IMR-90 (cell line): ENCODE measurements around the gene KIAA0232. TPM values are rescaled to one million over a fixed set of nuclear protein-coding genes. Genes with fewer than 3 reads are reported as not detected.

Experiments
- ATAC-seq: fragments of 200-7000 bp; cut with Tn5 transposase; 2 replicates; pipeline ENCODE4 v1.9.1; 2020; ENCODE audit warnings: low read depth, mild to moderate bottlenecking, moderate library complexity
- BruUV-seq: library from RNA; stranded (reverse); fragments of 400-500 nt; replicated peaks from 2 replicates; lab custom pipeline; 2021; lab: Mats Ljungman, UMichigan
- CTCF ChIA-PET: fragments of 300-600 bp; formaldehyde crosslinking; extraction: SDS; loops from one replicate; lab custom pipeline; 2021; ENCODE audit warnings: antibody characterized with exemption; lab: Yijun Ruan, JAX
- POLR2A ChIA-PET: fragments of 300-600 bp; sonication (Branson Sonifier 250); formaldehyde crosslinking; loops from one replicate; lab custom pipeline; 2022; ENCODE audit warnings: antibody characterized with exemption; ENCODE audit not compliant: unreplicated experiment; lab: Charles Lee
- DNase-seq: peaks from one replicate; pipeline ENCODE4 v3.0.0; 2013
- H2AFZ ChIP-seq: replicated peaks from 2 replicates; pipeline ENCODE3; 2013; ENCODE audit warnings: low read length, mild to moderate bottlenecking; ENCODE audit not compliant: poor library complexity
- H2AK5ac ChIP-seq: 2 replicates; pipeline ENCODE4 v1.6.1; 2013; ENCODE audit warnings: low read depth, low read length, inconsistent platforms
- H2AK9ac ChIP-seq: replicated peaks from 2 replicates; pipeline ENCODE3; 2013; ENCODE audit warnings: mild to moderate bottlenecking, low read depth, low read length, moderate library complexity; ENCODE audit not compliant: poor library complexity
- H2BK120ac ChIP-seq: 2 replicates; pipeline ENCODE4 v1.6.1; 2013; ENCODE audit warnings: low read depth, low read length, inconsistent platforms
- H2BK15ac ChIP-seq: 3 replicates; pipeline ENCODE4 v1.6.1; 2013; ENCODE audit warnings: low read depth, low read length, inconsistent platforms
- H2BK20ac ChIP-seq: 2 replicates; pipeline ENCODE4 v1.6.1; 2013; ENCODE audit warnings: low read depth, mild to moderate bottlenecking, inconsistent platforms, low read length, moderate library complexity
- H2BK5ac ChIP-seq: 2 replicates; pipeline ENCODE4 v1.6.1; 2013; ENCODE audit warnings: mild to moderate bottlenecking, low read depth, low read length, inconsistent platforms; ENCODE audit not compliant: poor library complexity, severe bottlenecking
- H3K14ac ChIP-seq: replicated peaks from 2 replicates; pipeline ENCODE4 v1.6.1; 2013; ENCODE audit warnings: low read depth, low read length, inconsistent platforms
- H3K18ac ChIP-seq: 2 replicates; pipeline ENCODE4 v1.6.1; 2013; ENCODE audit warnings: low read depth, low read length, control low read depth
- H3K23ac ChIP-seq: 2 replicates; pipeline ENCODE4 v1.6.1; 2013; ENCODE audit warnings: low read depth, low read length, inconsistent platforms
- H3K27ac ChIP-seq: 2 replicates; pipeline ENCODE4 v1.5.1; 2013; ENCODE audit warnings: mild to moderate bottlenecking, control low read depth, low read length; ENCODE audit not compliant: insufficient read depth
- H3K27me3 ChIP-seq: 2 replicates; pipeline ENCODE4 v1.6.1; 2013; ENCODE audit warnings: low read length; ENCODE audit not compliant: control insufficient read depth, insufficient read depth
- H3K36me3 ChIP-seq: 2 replicates; pipeline ENCODE4 v1.6.1; 2013; ENCODE audit warnings: low read length, mixed read lengths; ENCODE audit not compliant: control insufficient read depth, insufficient read depth
- H3K4ac ChIP-seq: 2 replicates; pipeline ENCODE4 v1.6.1; 2013; ENCODE audit warnings: low read depth, low read length, inconsistent platforms
- H3K4me1 ChIP-seq: 2 replicates; pipeline ENCODE4 v1.6.1; 2013; ENCODE audit warnings: low read length, mixed read lengths; ENCODE audit not compliant: control insufficient read depth, insufficient read depth
- H3K4me2 ChIP-seq: 2 replicates; pipeline ENCODE4 v1.6.1; 2013; ENCODE audit warnings: low read depth, mild to moderate bottlenecking, control low read depth, low read length, moderate library complexity
- H3K4me3 ChIP-seq: 2 replicates; pipeline ENCODE4 v1.5.1; 2013; ENCODE audit warnings: low read depth, mild to moderate bottlenecking, control low read depth, low read length, moderate library complexity; ENCODE audit not compliant: insufficient read depth
- H3K56ac ChIP-seq: 2 replicates; pipeline ENCODE4 v1.6.1; 2013; ENCODE audit warnings: low read length, inconsistent platforms; ENCODE audit not compliant: insufficient read depth; ENCODE audit errors: extremely low read depth
- H3K79me1 ChIP-seq, 2 experiments: 2 replicates each; pipeline ENCODE4 v1.6.1; 2013; ENCODE audit warnings: low read length in 2 of 2, inconsistent platforms in 1 of 2, low read depth in 1 of 2
- H3K9ac ChIP-seq: 2 replicates; pipeline ENCODE4 v1.6.1; 2013; ENCODE audit warnings: low read depth, low read length, control low read depth
- H3K9me1 ChIP-seq: 2 replicates; pipeline ENCODE4 v1.6.1; 2013; ENCODE audit warnings: low read length, inconsistent platforms; ENCODE audit not compliant: insufficient read depth
- H3K9me3 ChIP-seq: 2 replicates; pipeline ENCODE4 v1.6.1; 2013; ENCODE audit warnings: low read length; ENCODE audit not compliant: control insufficient read depth, insufficient read depth
- H4K20me1 ChIP-seq: 2 replicates; pipeline ENCODE4 v1.6.1; 2013; ENCODE audit warnings: low read length, inconsistent platforms; ENCODE audit not compliant: insufficient read depth
- H4K5ac ChIP-seq: 2 replicates; pipeline ENCODE4 v1.6.1; 2013; ENCODE audit warnings: mild to moderate bottlenecking, low read depth, low read length, control low read depth
- H4K8ac ChIP-seq, 2 experiments: 2 replicates each; pipeline ENCODE4 v1.6.1; 2013; ENCODE audit warnings: low read depth in 2 of 2, low read length in 2 of 2, control low read depth in 1 of 2, inconsistent platforms in 1 of 2
- H4K91ac ChIP-seq: 2 replicates; pipeline ENCODE4 v1.6.1; 2013; ENCODE audit warnings: low read depth, low read length, inconsistent platforms; ENCODE audit not compliant: insufficient read depth
- BHLHE40 ChIP-seq: fragments of 150-350 bp; IDR thresholded peaks from 2 replicates; pipeline ENCODE4 v1.6.1; 2016; ENCODE audit warnings: mild to moderate bottlenecking, low read depth, low read length
- CTCF ChIP-seq: conservative IDR thresholded peaks from 2 replicates; pipeline ENCODE4 v1.5.1; 2012; ENCODE audit warnings: mild to moderate bottlenecking, low read depth, low read length, improper control_type of control experiment
- MAFK ChIP-seq: IDR thresholded peaks from 2 replicates; pipeline ENCODE4 v1.6.1; 2012; ENCODE audit warnings: low read depth, low read length, improper control_type of control experiment
- RCOR1 ChIP-seq: IDR thresholded peaks from 2 replicates; pipeline ENCODE4 v1.6.1; 2012; ENCODE audit warnings: mild to moderate bottlenecking, low read length, improper control_type of control experiment; ENCODE audit not compliant: insufficient replicate concordance
- WGBS, 2 experiments: methylation state at CpG; one replicate each; pipeline versions ENCODE4 v1.1.5 to v1.1.7; 2013; ENCODE audit warnings: missing lambda C conversion rate in 2 of 2; ENCODE audit not compliant: insufficient read length in 1 of 2; ENCODE audit errors: extremely low coverage in 2 of 2; 5-methylcytosine and 5-hydroxymethylcytosine counted together
- dilution Hi-C: fragments of 300-500 bp; cut with HindIII; formaldehyde crosslinking; loops from one replicate; pipeline ENCODE4 v1.14.3; 2018; ENCODE audit warnings: low sequenced_read_pairs; ENCODE audit not compliant: unreplicated experiment
- in situ Hi-C: fragments of 300-500 bp; cut with MboI; formaldehyde crosslinking; loops from 3 replicates; pipeline ENCODE4 v1.14.3; 2019; ENCODE audit warnings: low sequenced_read_pairs, inconsistent platforms, mixed read lengths
- intact Hi-C: fragments of 100-400 bp; cut with micrococcal nuclease; formaldehyde crosslinking; loops from 2 replicates; pipeline ENCODE4 v1.10.0; 2022
- polyA plus RNA-seq, 3 experiments: library from polyadenylated mRNA; depleted of rRNA; stranded (reverse); fragments of >200 nt; gene quantifications; 2 replicates each; pipeline ENCODE4 v1.2.3, GENCODE V29; 2012; ENCODE audit warnings: low replicate concordance in 1 of 3
- total RNA-seq: library from RNA; depleted of rRNA; stranded (reverse); fragments of >200 nt; gene quantifications from 2 replicates; pipeline ENCODE4 v1.2.3, GENCODE V29; 2012

Gene KIAA0232
- total and polyA plus RNA-seq, 2 of the 4 experiments (the other 2 are of a cell fraction), result 6.8 to 19.5 TPM

- peak overlapping the region; percentile 1; the same call in 1 of the 2 replicates for H2AK5ac ChIP-seq
- no peak overlapping the region for H3K9ac ChIP-seq
- ATAC-seq (peak; percentile 79), DNase-seq (peak; percentile 66)
- H4K91ac ChIP-seq, result no peak overlapping the region; the same call in 1 of the 2 replicates
- H3K4me1 ChIP-seq, result peaks cover 8% of the 10 kb centered on the region
- H3K79me1 ChIP-seq, result peaks cover 0 to 13% of the 10 kb centered on the region in 2 experiments; a peak in 2 of 4 replicates
- H3K27me3 ChIP-seq, result no peaks in the 10 kb centered on the region
- no peak overlapping the region for H3K56ac ChIP-seq
- H3K14ac ChIP-seq, result 0 out of 2 replicates have a peak overlapping the region, but pooled peaks have one; percentile 27
- no peak overlapping the region for H4K5ac ChIP-seq
- in situ Hi-C loops, result no loop called here
- intact Hi-C loops, result no loop called here
- H3K4ac ChIP-seq, result peak overlapping the region; percentile 30; the same call in 1 of the 2 replicates
- peaks cover 16% of the 10 kb centered on the region for H3K36me3 ChIP-seq
- H3K9me3 ChIP-seq, result no peaks in the 10 kb centered on the region
- H2BK20ac ChIP-seq, result no peak overlapping the region
- ChIA-PET POLR2A (no interaction called here), CTCF (interaction anchor here (0.7 to 1.5 kb wide), 4 partner anchors 12 to 166 kb away, joined by 3 to 5 read pairs (median 3); no protein-coding TSS in a partner anchor)
- H3K4me2 ChIP-seq, result 0 out of 2 replicates have a peak overlapping the region, but pooled peaks have one; percentile 24
- dilution Hi-C loops, result no loop called here
- H2BK15ac ChIP-seq, result no peak overlapping the region
- peak overlapping the region; percentile 87 for H2AK9ac ChIP-seq
- H3K4me3 ChIP-seq, result no peak overlapping the region
- 59% methylated on average over 10 of the region's 15 CpGs; no CpG with 5 or more reads in 1 of the 2 experiments for WGBS, 2 experiments
- peak overlapping the region in 1 of 2 experiments; percentile 62; a peak in 2 of 4 replicates for H4K8ac ChIP-seq
- no TSS peak for BruUV-seq
- peak overlapping the region; percentile 19 for H2BK5ac ChIP-seq
- no peaks in the 10 kb centered on the region for H4K20me1 ChIP-seq
- H2BK120ac ChIP-seq, result no peak overlapping the region
- TF ChIP-seq RCOR1, result no peak
- TF ChIP-seq BHLHE40, result no peak
- 0 out of 2 replicates have a peak, but pooled peaks have one; percentile 22 for TF ChIP-seq CTCF
- no peak for TF ChIP-seq MAFK
- H2AFZ ChIP-seq, result peak overlapping the region; percentile 66
- H3K27ac ChIP-seq, result peak overlapping the region; percentile 25; the same call in 1 of the 2 replicates
- H3K18ac ChIP-seq, result no peak overlapping the region
- H3K23ac ChIP-seq, result peak overlapping the region; percentile 60; the same call in 1 of the 2 replicates
- H3K9me1 ChIP-seq, result peaks cover 8% of the 10 kb centered on the region; the same call in 1 of the 2 replicates
Observed at GRCh38 chr4:6885953-6886557, 103.5 kb downstream of the KIAA0232 start.
